ENCODE measurements around the gene ARHGAP24. TPM values are rescaled to one million over a fixed set of nuclear protein-coding genes. Genes with fewer than 3 reads are reported as not detected.

ARHGAP24 gene
- total and polyA plus RNA-seq, 4 donors = 1.8 to 15.2 (median 3.3) TPM

- TF ChIP-seq SP1 (IDR thresholded peaks at IDR 0.05) = no peak
Measured at GRCh38 chr4:86007042-86007441, 532.1 kb downstream of the ARHGAP24 start (continued).

GRCh38 chr4:86011117-86011516 is 536.2 kb downstream of the ARHGAP24 start:
- Histone ChIP-seq H3K36me3 (ENCODE audit: control insufficient read depth in 4 of 4, insufficient read depth in 3 of 4, low read depth in 1 of 4, low read length in 3 of 4) (no peaks in the 10 kb centered on the region), H3K4me3 (ENCODE audit: low read depth in 1 of 3, low read length in 3 of 3) (no peak overlapping the region), H3K9me3 (ENCODE audit: control insufficient read depth in 4 of 4, low read length in 3 of 4) (no peaks in the 10 kb centered on the region), H3K27ac (ENCODE audit: low read depth in 1 of 2, low read length in 2 of 2) (no peak overlapping the region), H3K27me3 (ENCODE audit: control insufficient read depth in 4 of 4, insufficient read depth in 4 of 4, low read length in 3 of 4) (no peaks in the 10 kb centered on the region), H3K4me1 (ENCODE audit: control insufficient read depth in 4 of 4, insufficient read depth in 4 of 4, low read length in 3 of 4) (no peaks in the 10 kb centered on the region), H3K9ac (ENCODE audit: low read depth in 1 of 2, low read length in 2 of 2) (no peak overlapping the region)
- WGBS = 91% methylated on average over 1 of the region's 1 CpG
- DNase-seq (ENCODE audit: low spot score) = no peak
- TF ChIP-seq FOXA1 (IDR thresholded peaks at IDR 0.05) = no peak
- no peak for TF ChIP-seq RXRA (IDR thresholded peaks at IDR 0.05)
- TF ChIP-seq FOXA2 (IDR thresholded peaks at IDR 0.05) = no peak
- no peak for TF ChIP-seq HNF4G (IDR thresholded peaks at IDR 0.05)
- no peak for TF ChIP-seq HNF4A (conservative IDR thresholded peaks at IDR 0.05)
- TF ChIP-seq CTCF (IDR thresholded peaks at IDR 0.05; ENCODE audit: low read depth, low read length, missing input control) = no peak
- no peak for TF ChIP-seq GABPA (IDR thresholded peaks at IDR 0.05 in 1 of 2, conservative IDR thresholded peaks at IDR 0.05 in 1 of 2)
- no peak for TF ChIP-seq RAD21 (IDR thresholded peaks at IDR 0.05)
- TF ChIP-seq TAF1 (conservative IDR thresholded peaks at IDR 0.05) = no peak
- no peak for TF ChIP-seq MAX (IDR thresholded peaks at IDR 0.05)
- TF ChIP-seq ATF3 (IDR thresholded peaks at IDR 0.05) = no peak
- TF ChIP-seq REST (IDR thresholded peaks at IDR 0.05) = no peak
- TF ChIP-seq JUND (IDR thresholded peaks at IDR 0.05) = no peak
- no peak for TF ChIP-seq NR2F2 (IDR thresholded peaks at IDR 0.05)
- TF ChIP-seq EGR1 (IDR thresholded peaks at IDR 0.05; ENCODE audit: low read depth in 2 of 2) = no peak

GRCh38 chr4:86013621-86014020 is 538.7 kb downstream of the ARHGAP24 start:
- DNase-seq (ENCODE audit: low spot score) = no peak
- Histone ChIP-seq H3K36me3 (ENCODE audit: control insufficient read depth in 4 of 4, insufficient read depth in 3 of 4, low read depth in 1 of 4, low read length in 3 of 4) (no peaks in the 10 kb centered on the region), H3K9me3 (ENCODE audit: control insufficient read depth in 4 of 4, low read length in 3 of 4) (no peaks in the 10 kb centered on the region), H3K4me3 (ENCODE audit: low read depth in 1 of 3, low read length in 3 of 3) (no peak overlapping the region), H3K27ac (ENCODE audit: low read depth in 1 of 2, low read length in 2 of 2) (no peak overlapping the region), H3K9ac (ENCODE audit: low read depth in 1 of 2, low read length in 2 of 2) (no peak overlapping the region), H3K4me1 (ENCODE audit: control insufficient read depth in 4 of 4, insufficient read depth in 4 of 4, low read length in 3 of 4) (no peaks in the 10 kb centered on the region), H3K27me3 (ENCODE audit: control insufficient read depth in 4 of 4, insufficient read depth in 4 of 4, low read length in 3 of 4) (no peaks in the 10 kb centered on the region)
- no peak for TF ChIP-seq REST (IDR thresholded peaks at IDR 0.05)
- no peak for TF ChIP-seq NR2F2 (IDR thresholded peaks at IDR 0.05)
- no peak for TF ChIP-seq MAX (IDR thresholded peaks at IDR 0.05)
- TF ChIP-seq FOXA2 (IDR thresholded peaks at IDR 0.05) = no peak
- no peak for TF ChIP-seq YY1 (IDR thresholded peaks at IDR 0.05)
- 88% methylated on average over 4 of the region's 4 CpGs for WGBS

Measured in liver (tissue), 9 donors.